Stimulated activated CD4-positive, alpha-beta T cell treated with anti-CD3 and anti-CD28 coated beads, Interleukin-4, amount 100 ng/mL, for 1 hour (primary cell): Measurements from ENCODE around the gene GNB1L.

Source experiments
- DNase-seq: peaks from one replicate; pipeline ENCODE4 v3.0.0-alpha.2; 2020

The GNB1L gene

GRCh38 chr22:19807161-19807913, 47.3 kb downstream of the GNB1L start:
- DNase-seq, result no peak

DNA sequence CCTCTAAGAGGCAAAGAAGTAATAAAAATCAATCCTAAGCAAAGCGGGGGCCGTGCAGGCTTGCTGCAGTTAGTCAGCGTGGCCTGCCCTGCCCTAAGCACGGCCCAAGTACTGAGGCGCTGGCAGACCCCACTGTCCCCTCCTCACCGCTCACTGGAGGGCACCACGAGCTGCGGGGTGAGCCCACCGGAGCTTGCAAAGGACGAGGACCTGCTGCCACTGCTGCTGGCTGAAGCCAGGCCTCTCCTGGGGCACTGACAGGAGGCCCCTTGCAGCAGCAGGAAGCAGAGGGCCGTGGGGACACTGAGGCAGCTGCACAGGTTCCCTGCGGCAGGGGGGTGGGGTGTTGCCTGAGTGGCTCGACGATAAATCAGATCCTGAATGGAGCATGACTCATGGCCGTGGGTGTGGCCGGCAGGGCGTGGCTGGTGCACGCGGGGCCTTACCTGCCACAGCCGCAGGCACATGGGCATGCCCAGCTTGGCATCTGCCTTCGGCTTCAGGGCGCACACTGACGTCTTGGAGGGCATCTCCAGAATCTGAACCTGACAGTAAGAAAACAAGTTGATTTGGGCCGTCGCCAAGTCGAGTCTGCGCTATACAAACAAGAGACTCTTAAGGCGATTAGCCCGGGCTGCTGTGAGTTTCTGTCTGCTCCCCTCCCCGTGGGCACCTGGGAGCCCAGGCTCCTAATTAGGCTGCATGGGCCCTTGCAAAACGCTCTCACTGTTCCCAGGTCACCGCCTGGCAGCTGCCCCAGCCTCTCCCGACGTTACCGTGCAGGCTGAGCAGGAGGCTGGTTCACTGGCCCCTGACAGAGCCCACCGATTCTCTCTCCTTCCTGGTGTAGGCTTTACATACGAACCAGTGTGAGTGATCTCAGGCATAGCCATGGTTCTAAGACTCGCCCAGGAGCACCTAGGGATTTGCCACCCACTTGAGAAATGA, 48.2 kb downstream of the GNB1L start:
- no peak for DNase-seq

- DNase-seq, result no peak
Measured at GRCh38 chr22:19805821-19806212, 48.9 kb downstream of the GNB1L start.

DNA sequence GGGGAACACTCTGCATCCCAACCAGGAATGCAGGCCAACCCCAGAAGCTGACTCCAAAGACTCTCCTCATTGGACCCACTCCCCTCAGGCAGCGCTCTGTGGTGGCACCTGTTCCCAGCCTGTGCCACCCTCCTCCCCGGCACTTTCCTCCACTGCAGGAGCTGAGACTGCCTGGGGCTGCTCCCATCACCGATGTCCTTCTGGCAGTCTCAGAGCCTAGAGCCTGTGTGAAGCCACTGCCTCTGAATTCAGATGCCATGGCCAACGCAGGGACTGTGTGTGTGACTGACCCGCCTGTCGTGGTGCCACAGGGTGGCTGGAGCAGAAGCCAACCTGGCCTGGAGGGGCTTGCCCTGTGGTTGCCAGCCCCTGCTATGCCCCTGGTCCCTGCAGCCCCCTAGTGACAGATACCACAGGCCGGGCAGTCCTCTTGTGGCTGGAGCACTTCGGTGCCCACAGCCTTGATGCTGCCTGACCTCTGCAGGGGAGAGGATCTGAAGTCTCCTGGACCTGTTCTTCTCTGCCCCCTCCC, 50.9 kb downstream of the GNB1L start:
- DNase-seq, result no peak

- DNase-seq, result no peak
Measured at GRCh38 chr22:19802894-19803735, 51.6 kb downstream of the GNB1L start.

- DNase-seq, result no peak
Measured at GRCh38 chr22:19802001-19802893, 52.4 kb downstream of the GNB1L start.

DNA sequence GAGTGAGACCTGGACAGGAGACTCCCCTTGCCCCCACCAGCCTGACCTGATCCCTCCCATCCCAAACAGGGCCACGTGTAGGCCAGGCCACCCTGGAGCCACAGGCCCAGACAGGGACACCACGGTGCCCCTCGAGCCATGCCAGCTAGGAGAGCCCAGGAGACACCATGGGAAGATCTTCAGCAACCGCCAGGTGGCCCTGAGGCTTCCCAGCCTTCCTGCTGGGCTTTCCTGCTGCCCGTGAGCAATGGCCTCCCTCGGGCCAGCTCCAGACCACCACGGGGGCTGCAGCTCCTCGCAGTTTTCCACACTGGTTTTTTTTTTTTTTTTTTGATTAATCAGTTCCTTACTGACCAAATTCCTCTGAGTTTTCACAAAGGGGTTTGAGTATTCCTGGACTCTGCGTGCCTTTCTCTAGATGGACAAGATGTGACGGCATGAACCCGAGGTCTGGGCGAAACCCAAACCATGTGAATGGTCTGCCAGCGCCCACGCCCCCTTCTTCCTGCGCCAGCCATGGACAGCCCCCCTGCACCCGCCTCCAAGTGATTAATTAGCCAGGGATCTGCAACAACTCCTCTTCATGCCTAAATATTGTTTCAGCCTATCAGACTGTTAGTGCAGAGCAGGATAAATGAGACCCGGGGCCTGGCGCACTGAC, 53.2 kb downstream of the GNB1L start:
- DNase-seq, result no peak

GRCh38 chr22:19800761-19801244, 53.9 kb downstream of the GNB1L start:
- no peak for DNase-seq

DNA sequence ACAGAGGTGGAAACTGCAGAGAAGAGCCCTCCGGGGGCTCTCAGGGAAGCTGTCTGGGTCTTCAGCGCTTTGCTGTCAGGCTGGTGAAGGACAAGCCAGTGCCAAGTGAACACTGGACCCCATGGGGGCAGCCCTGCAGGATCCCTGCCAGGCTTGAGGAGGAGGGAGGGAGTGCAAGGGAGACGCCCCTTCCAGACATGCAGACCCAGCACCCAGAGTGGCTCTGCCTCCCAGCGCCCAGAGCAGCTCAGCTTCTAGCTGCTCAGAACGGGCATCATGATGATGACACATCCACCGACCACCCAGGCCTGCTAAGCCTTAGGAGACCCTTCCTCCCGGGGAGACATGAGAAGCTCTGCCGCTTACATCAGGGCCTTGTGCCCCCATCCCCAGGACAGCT, 54.4 kb downstream of the GNB1L start:
- no peak for DNase-seq

GRCh38 chr22:19799322-19800190, 55.1 kb downstream of the GNB1L start:
- DNase-seq, result no peak

GRCh38 chr22:19798891-19799293, 55.8 kb downstream of the GNB1L start:
- no peak for DNase-seq

DNA sequence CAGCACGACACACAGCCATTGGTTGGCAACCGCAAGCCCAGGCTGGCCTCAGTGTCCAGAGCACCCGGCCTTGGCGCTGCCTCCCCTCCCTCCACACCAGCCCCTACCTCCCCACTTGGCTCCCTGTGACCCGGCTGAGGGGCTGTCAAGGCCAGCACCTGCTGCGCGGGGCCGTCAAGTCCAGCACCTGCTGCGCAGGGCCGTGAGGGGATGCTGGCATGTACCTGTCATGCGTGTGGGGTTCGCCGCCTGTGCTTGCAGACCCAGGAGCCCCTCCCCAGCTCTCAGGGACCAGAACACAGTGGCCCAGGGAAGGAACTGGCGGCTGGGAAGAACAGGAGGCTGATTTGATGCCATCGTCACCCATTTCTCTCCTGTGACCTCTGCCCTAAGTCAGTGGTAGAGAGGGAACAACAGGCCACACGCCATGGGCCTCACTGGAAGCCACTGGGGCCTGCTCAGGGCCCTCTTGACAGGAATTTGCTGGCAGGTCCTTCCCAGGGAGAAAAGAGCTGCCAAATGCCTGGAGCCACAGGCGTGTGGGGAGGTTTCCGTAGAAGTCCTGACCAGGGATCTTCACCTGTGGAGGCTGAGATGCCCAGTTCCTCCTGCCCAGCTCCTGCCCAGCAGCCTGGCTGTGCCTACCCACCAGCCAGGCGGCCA, 56.5 kb downstream of the GNB1L start:
- DNase-seq, result no peak

GRCh38 chr22:19797086-19798002, 57.3 kb downstream of the GNB1L start:
- DNase-seq, result no peak

GRCh38 chr22:19796160-19796559, 58.5 kb downstream of the GNB1L start:
- no peak for DNase-seq

DNA sequence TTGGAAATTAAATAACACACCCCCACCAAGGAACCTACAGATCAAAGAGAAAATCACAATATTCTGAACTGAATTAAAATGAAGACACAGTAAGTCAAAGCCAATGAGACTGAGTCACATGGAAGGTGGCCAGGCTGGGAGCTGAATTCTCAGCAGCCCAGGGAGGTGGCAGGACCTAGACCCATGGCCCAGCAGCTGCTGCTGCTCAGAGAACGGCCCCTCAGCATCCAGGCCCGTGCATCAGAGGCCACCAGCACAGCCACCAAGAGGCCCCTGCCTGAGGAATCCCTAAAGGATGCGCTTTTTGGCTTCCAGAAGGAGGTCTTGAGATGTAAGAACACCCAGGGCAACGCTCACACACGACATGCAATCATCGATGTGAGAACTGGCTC, 59.1 kb downstream of the GNB1L start:
- no peak for DNase-seq

- no peak for DNase-seq
Measured at GRCh38 chr22:19793661-19794310, 60.9 kb downstream of the GNB1L start.

GRCh38 chr22:19793161-19793560, 61.5 kb downstream of the GNB1L start:
- DNase-seq, result no peak
